GM18873 (cell line): ENCODE measurements around the gene PSMD7.

Source experiments
- ATAC-seq: cut with Tn5 transposase; IDR thresholded peaks from one replicate; pipeline ENCODE4 v1.9.1; 2021; ENCODE audit warnings: mild to moderate bottlenecking, moderate library complexity, moderate number of reproducible peaks; ENCODE audit not compliant: unreplicated experiment, low FRiP score

The PSMD7 gene

GRCh38 chr16:74296432-74297144, at the start of gene PSMD7:
TSS of gene PSMD7 (plus strand) at chr16:74296814. CDS start at chr16:74296915, 101 bp downstream.
- ATAC-seq, result peak; percentile 85

GRCh38 chr16:74249254-74249653, 47.4 kb upstream of the PSMD7 start:
- ATAC-seq, result no peak

- no peak for ATAC-seq
These were observed 46.8 kb upstream of the PSMD7 start for GRCh38 chr16:74249846-74250245.

- no peak for ATAC-seq
These were observed 44.3 kb upstream of the PSMD7 start for GRCh38 chr16:74252329-74252728.

GRCh38 chr16:74253161-74253938, 43.3 kb upstream of the PSMD7 start:
- no peak for ATAC-seq

- no peak for ATAC-seq
These were observed 39.6 kb upstream of the PSMD7 start for GRCh38 chr16:74257061-74257460.

GRCh38 chr16:74261068-74261467, 35.5 kb upstream of the PSMD7 start:
- ATAC-seq, result no peak

GRCh38 chr16:74264811-74265210, 31.8 kb upstream of the PSMD7 start:
- ATAC-seq, result no peak

GRCh38 chr16:74268372-74268782, 28.2 kb upstream of the PSMD7 start:
- ATAC-seq, result no peak

GRCh38 chr16:74271872-74272271, 24.7 kb upstream of the PSMD7 start:
- no peak for ATAC-seq

GRCh38 chr16:74275031-74275636, 21.5 kb upstream of the PSMD7 start:
- no peak for ATAC-seq

GRCh38 chr16:74275711-74276110, 20.9 kb upstream of the PSMD7 start:
- no peak for ATAC-seq

GRCh38 chr16:74277974-74278373, 18.6 kb upstream of the PSMD7 start:
- ATAC-seq, result no peak

GRCh38 chr16:74279266-74279665, 17.3 kb upstream of the PSMD7 start:
- ATAC-seq, result no peak

- no peak for ATAC-seq
These were observed 16.8 kb upstream of the PSMD7 start for GRCh38 chr16:74279805-74280204.

GRCh38 chr16:74280448-74280847, 16.2 kb upstream of the PSMD7 start:
- no peak for ATAC-seq

GRCh38 chr16:74281300-74281699, 15.3 kb upstream of the PSMD7 start:
- no peak for ATAC-seq

GRCh38 chr16:74283716-74284115, 12.9 kb upstream of the PSMD7 start:
- no peak for ATAC-seq

GRCh38 chr16:74288065-74288464, 8.5 kb upstream of the PSMD7 start:
- no peak for ATAC-seq

GRCh38 chr16:74290356-74290755, 6.3 kb upstream of the PSMD7 start:
- ATAC-seq, result no peak

GRCh38 chr16:74291176-74291575, 5.4 kb upstream of the PSMD7 start:
- no peak for ATAC-seq
